Erythroblast (primary cell): ENCODE measurements around the gene ARHGAP45.

Source experiments
- GATA1 ChIP-seq: IDR thresholded peaks from 2 replicates; pipeline ENCODE4 v1.6.1; 2011; ENCODE audit warnings: low read depth, mild to moderate bottlenecking, control low read depth, low read length, moderate library complexity
- POLR2A ChIP-seq: IDR thresholded peaks from 2 replicates; pipeline ENCODE4 v1.6.1; 2011; ENCODE audit warnings: mild to moderate bottlenecking, low read length

- no peak for TF ChIP-seq POLR2A
- no peak for TF ChIP-seq GATA1
Observed at GRCh38 chr19:1054102-1055027, 12.6 kb upstream of the ARHGAP45 start.
